Spleen (tissue), 11 donors: ENCODE results near the gene TMEM178B. TPM values are rescaled to one million over a fixed set of nuclear protein-coding genes. Genes with fewer than 3 reads are reported as not detected.

Source experiments
- DNase-seq: peaks from one replicate; pipeline ENCODE4 v3.0.0-alpha.2; 2020
- H3K27ac ChIP-seq, 8 donors: fragments of 200-600 bp; sonication (generic) in 7 of 8; 1 replicate in 4 of 8; 2 replicates in 4 of 8; pipeline versions ENCODE4 v1.5.0 to v1.8.0; 2016 to 2021; ENCODE audit warnings: inconsistent platforms in 4 of 8, mild to moderate bottlenecking in 4 of 8, moderate library complexity in 1 of 8
- H3K27me3 ChIP-seq, 7 donors: fragments of 200-600 bp; sonication (generic) in 6 of 7; replicated peaks in 1 of 7; 1 replicate in 4 of 7; 2 replicates in 3 of 7; pipeline versions ENCODE4 v1.5.0 to v1.8.0; 2016 to 2021; ENCODE audit warnings: inconsistent platforms in 3 of 7, mild to moderate bottlenecking in 1 of 7
- H3K36me3 ChIP-seq, 6 donors: fragments of 200-600 bp; sonication (generic) in 5 of 6; 1 replicate in 4 of 6; 2 replicates in 2 of 6; pipeline versions ENCODE4 v1.5.0 to v1.8.0; 2016 to 2021; ENCODE audit warnings: inconsistent platforms in 2 of 6
- H3K4me1 ChIP-seq, 6 donors: fragments of 200-600 bp; sonication (generic) in 5 of 6; 1 replicate in 3 of 6; 2 replicates in 3 of 6; pipeline versions ENCODE4 v1.5.0 to v1.8.0; 2016 to 2021; ENCODE audit warnings: inconsistent platforms in 3 of 6
- H3K4me3 ChIP-seq, 8 donors: fragments of 200-600 bp; sonication (generic) in 7 of 8; 1 replicate in 4 of 8; 2 replicates in 4 of 8; pipeline versions ENCODE4 v1.5.0 to v1.8.0; 2016 to 2021; ENCODE audit warnings: inconsistent platforms in 4 of 8, mild to moderate bottlenecking in 4 of 8, moderate library complexity in 2 of 8
- H3K9me3 ChIP-seq, 8 donors: fragments of 200-600 bp; sonication (generic) in 7 of 8; 1 replicate in 4 of 8; 2 replicates in 4 of 8; pipeline versions ENCODE4 v1.5.0 to v1.8.0; 2016 to 2021; ENCODE audit warnings: inconsistent platforms in 4 of 8
- CTCF ChIP-seq, 11 experiments: fragments of 200-600 bp in 7 of 11; fragments of 450-650 bp in 4 of 11; sonication (generic) in 4 of 11; IDR thresholded peaks in 8 of 11; conservative IDR thresholded peaks in 3 of 11; 1 replicate in 7 of 11; 2 replicates in 4 of 11; pipeline versions ENCODE4 v1.4.0 to v1.8.0; 2016 to 2021; ENCODE audit warnings: antibody characterized with exemption in 11 of 11, inconsistent platforms in 4 of 11, mild to moderate bottlenecking in 1 of 11
- POLR2A ChIP-seq, 3 donors: fragments of 450-650 bp; IDR thresholded peaks; one replicate each; pipeline ENCODE4 v1.5.1; 2017; ENCODE audit warnings: antibody characterized with exemption in 3 of 3, mild to moderate bottlenecking in 1 of 3
- POLR2AphosphoS5 ChIP-seq, 3 donors: sonication (generic); formaldehyde crosslinking; IDR thresholded peaks; one replicate each; pipeline ENCODE4 v1.5.1; 2017; ENCODE audit warnings: antibody characterized with exemption in 3 of 3
- WGBS, 5 donors: extraction: QIAGEN DNeasy Blood & Tissue Kit in 3 of 5; methylation state at CpG; one replicate each; pipeline versions ENCODE4 v1.1.5 to v1.1.7; 2013 to 2018; 5-methylcytosine and 5-hydroxymethylcytosine counted together
- intact Hi-C: fragments of 100-400 bp; cut with DNase I; formaldehyde crosslinking; loops from one replicate; pipeline ENCODE4 v1.15.0; 2023; ENCODE audit warnings: low total_unique reads
- polyA plus RNA-seq, 3 donors: library from polyadenylated mRNA; stranded (reverse); fragments of 200-250 nt; gene quantifications; one replicate each; pipeline ENCODE4 v1.2.1, GENCODE V29; 2013
- total RNA-seq, 7 donors: library from RNA; depleted of rRNA in 3 of 7; stranded (reverse); fragments of >200 nt in 3 of 7; fragmentation: NEBNext Ultra II Directional in 4 of 7; extraction: Animal tissue kit (Norgen Biotek cat#: 25700) in 4 of 7; gene quantifications; one replicate each; pipeline versions ENCODE4 v1.1.0 to v1.2.1, GENCODE V29; 2016 to 2021
- donor health status: healthy with polysubstance abuse.
- donor health status: DM: no; HTN: no; CAD: no; lungs with moderate emphysema.
- donor health status: DM: no; HTN: no; CAD: no.
- donor health status: Bipolar disorder and iron deficiency.
- donor health status: healthy.
- donor health status: DM: no; HTN: no; CAD: no.
- donor health status: DM: yes; HTN: yes; CAD: no.

Gene TMEM178B
- total and polyA plus RNA-seq, 10 donors, result 0.35 to 5.5 (median 1.3) TPM

GRCh38 chr7:141213226-141213625 lies 139.4 kb downstream of the TMEM178B start:
- Histone ChIP-seq H3K9me3 (no peaks in the 10 kb centered on the region), H3K4me1 (no peaks in the 10 kb centered on the region), H3K4me3 (no peak overlapping the region), H3K27me3 (peaks cover 0 to 9% (median 0%) of the 10 kb centered on the region in 7 donors), H3K27ac (no peak overlapping the region), H3K36me3 (no peaks in the 10 kb centered on the region)
- intact Hi-C loops, result no loop called here
- TF ChIP-seq POLR2AphosphoS5 (IDR thresholded peaks at IDR 0.05) (no peak), POLR2A (IDR thresholded peaks at IDR 0.05) (no peak)
- DNase-seq, result no peak
- 69 to 93% (median 84%) methylated on average over 2 of the region's 2 CpGs for WGBS, 5 donors

GRCh38 chr7:141217938-141218337 lies 144.1 kb downstream of the TMEM178B start:
- no peak for TF ChIP-seq POLR2AphosphoS5 (IDR thresholded peaks at IDR 0.05)
- Histone ChIP-seq H3K9me3 (no peaks in the 10 kb centered on the region), H3K4me3 (no peak overlapping the region), H3K27ac (no peak overlapping the region), H3K4me1 (no peaks in the 10 kb centered on the region), H3K27me3 (peaks cover 0 to 15% (median 0%) of the 10 kb centered on the region in 7 donors), H3K36me3 (no peaks in the 10 kb centered on the region)
- no peak for DNase-seq
- intact Hi-C loops, result no loop called here
- 73 to 83% (median 77%) methylated on average over 7 of the region's 7 CpGs for WGBS, 5 donors

- H3K4me3 ChIP-seq, result no peak overlapping the region
- TF ChIP-seq CTCF (IDR thresholded peaks at IDR 0.05 in 8 of 11, conservative IDR thresholded peaks at IDR 0.05 in 3 of 11) (no peak), POLR2AphosphoS5 (IDR thresholded peaks at IDR 0.05) (no peak), POLR2A (IDR thresholded peaks at IDR 0.05) (no peak)
- peaks cover 0 to 15% (median 0%) of the 10 kb centered on the region in 7 donors for H3K27me3 ChIP-seq
- 50 to 66% (median 57%) methylated on average over 5 to 6 of the region's 6 CpGs for WGBS, 5 donors
- no peaks in the 10 kb centered on the region for H3K4me1 ChIP-seq
- H3K27ac ChIP-seq, result no peak overlapping the region
- DNase-seq, result no peak
- H3K9me3 ChIP-seq, result no peaks in the 10 kb centered on the region
- no peaks in the 10 kb centered on the region for H3K36me3 ChIP-seq
- intact Hi-C loops, result no loop called here
Measured at GRCh38 chr7:141218941-141219340, 145.1 kb downstream of the TMEM178B start.

GRCh38 chr7:141220263-141220880 lies 146.5 kb downstream of the TMEM178B start:
- TF ChIP-seq POLR2AphosphoS5 (IDR thresholded peaks at IDR 0.05) (no peak), POLR2A (IDR thresholded peaks at IDR 0.05) (no peak), CTCF (IDR thresholded peaks at IDR 0.05 in 8 of 11, conservative IDR thresholded peaks at IDR 0.05 in 3 of 11) (no peak)
- no peak for DNase-seq
- WGBS, 5 donors, result 70 to 82% (median 76%) methylated on average over 8 of the region's 8 CpGs
- H3K36me3 ChIP-seq, result no peaks in the 10 kb centered on the region
- peaks cover 0 to 15% (median 0%) of the 10 kb centered on the region in 7 donors for H3K27me3 ChIP-seq
- no peaks in the 10 kb centered on the region for H3K4me1 ChIP-seq
- intact Hi-C loops, result no loop called here
- H3K4me3 ChIP-seq, result no peak overlapping the region
- H3K27ac ChIP-seq, result no peak overlapping the region
- no peaks in the 10 kb centered on the region for H3K9me3 ChIP-seq

GRCh38 chr7:141221007-141221612 lies 147.2 kb downstream of the TMEM178B start:
- Histone ChIP-seq H3K4me1 (no peaks in the 10 kb centered on the region), H3K36me3 (no peaks in the 10 kb centered on the region), H3K27ac (no peak overlapping the region), H3K9me3 (no peaks in the 10 kb centered on the region), H3K4me3 (no peak overlapping the region), H3K27me3 (peaks cover 0 to 15% (median 0%) of the 10 kb centered on the region in 7 donors)
- 34 to 44% (median 40%) methylated on average over 2 of the region's 2 CpGs for WGBS, 5 donors
- intact Hi-C loops, result no loop called here
- TF ChIP-seq CTCF (IDR thresholded peaks at IDR 0.05 in 8 of 11, conservative IDR thresholded peaks at IDR 0.05 in 3 of 11), result no peak
- TF ChIP-seq POLR2AphosphoS5 (IDR thresholded peaks at IDR 0.05), result no peak
- no peak for TF ChIP-seq POLR2A (IDR thresholded peaks at IDR 0.05)
- no peak for DNase-seq
